ENCODE results near the gene SLC16A10. TPM values are rescaled to one million over a fixed set of nuclear protein-coding genes. Genes with fewer than 3 reads are reported as not detected.

SLC16A10 gene
- total and polyA plus RNA-seq, 2 of the 4 experiments (the other 2 are of a cell fraction) = not detected

- Histone ChIP-seq H4K5ac (ENCODE audit: low read depth, low read length) (no peak overlapping the region), H2BK15ac (ENCODE audit: low read depth, low read length) (no peak overlapping the region), H3K23ac (ENCODE audit: low read depth, low read length) (no peak overlapping the region), H3K27ac (ENCODE audit: insufficient read depth, low read length) (no peak overlapping the region), H2BK20ac (ENCODE audit: low read depth, low read length) (no peak overlapping the region), H3K9me1 (ENCODE audit: insufficient read depth, low read length) (no peaks in the 10 kb centered on the region), H3K14ac (replicated peaks; ENCODE audit: low read depth, low read length) (no peak overlapping the region), H2AK9ac (replicated peaks; ENCODE audit: low read depth, low read length, poor library complexity) (peak overlapping the region; percentile 71), H3K36me3 (ENCODE audit: control insufficient read depth, insufficient read depth, low read length) (no peaks in the 10 kb centered on the region), H3K9ac (ENCODE audit: low read depth, low read length) (no peak overlapping the region), H3K9me3 (ENCODE audit: control insufficient read depth, insufficient read depth, low read length) (no peaks in the 10 kb centered on the region), H3K4ac (ENCODE audit: low read depth, low read length) (no peak overlapping the region), H2AFZ (replicated peaks; ENCODE audit: low read length, poor library complexity) (no peak overlapping the region), H3K4me2 (ENCODE audit: low read depth, low read length) (no peak overlapping the region), H3K27me3 (ENCODE audit: control insufficient read depth, insufficient read depth, low read length) (peaks cover 26% of the 10 kb centered on the region), H3K18ac (ENCODE audit: low read depth, low read length) (no peak overlapping the region), H3K4me1 (ENCODE audit: control insufficient read depth, insufficient read depth, low read length) (no peaks in the 10 kb centered on the region), H2AK5ac (ENCODE audit: low read depth, low read length) (no peak overlapping the region), H3K4me3 (ENCODE audit: insufficient read depth, low read depth, low read length) (no peak overlapping the region), H2BK5ac (ENCODE audit: low read depth, low read length, poor library complexity, severe bottlenecking) (no peak overlapping the region), H4K20me1 (ENCODE audit: insufficient read depth, low read length) (no peaks in the 10 kb centered on the region), H4K8ac (ENCODE audit: low read depth in 2 of 2, low read length in 2 of 2) (no peak overlapping the region), H3K79me1 (ENCODE audit: low read depth in 1 of 2, low read length in 2 of 2) (no peaks in the 10 kb centered on the region), H4K91ac (ENCODE audit: insufficient read depth, low read depth, low read length) (no peak overlapping the region), H3K56ac (ENCODE audit: extremely low read depth, insufficient read depth, low read length) (no peak overlapping the region), H2BK120ac (ENCODE audit: low read depth, low read length) (no peak overlapping the region)
- DNase-seq (no peak), ATAC-seq (ENCODE audit: low read depth) (no peak)
- no CpG with 5 or more reads among the region's 3 CpGs for WGBS, 2 experiments (ENCODE audit: extremely low coverage in 2 of 2, insufficient read length in 1 of 2)
- dilution Hi-C loops (cut with HindIII; ENCODE audit: low sequenced_read_pairs, unreplicated experiment) = no loop called here
- in situ Hi-C loops (cut with MboI; ENCODE audit: low sequenced_read_pairs) = no loop called here
- intact Hi-C loops (cut with micrococcal nuclease) = no loop called here
- no peak for TF ChIP-seq BHLHE40 (IDR thresholded peaks at IDR 0.05; ENCODE audit: low read depth, low read length)
- TF ChIP-seq MAFK (IDR thresholded peaks at IDR 0.05; ENCODE audit: low read depth, low read length) = no peak
- TF ChIP-seq NFE2L2 (IDR thresholded peaks at IDR 0.05; ENCODE audit: low read depth, low read length) = no peak
- ChIA-PET POLR2A (ENCODE audit: unreplicated experiment) (no interaction called here), CTCF (no interaction called here)
- no TSS peak for BruUV-seq (replicated peaks)
Measured at GRCh38 chr6:111096246-111096645, 8.9 kb downstream of the SLC16A10 start.
